Upper lobe of left lung (tissue), 4 donors: ENCODE results near the gene FNDC8.
"Not testable (repeated sequence)": the region's sequence is repeated elsewhere in the genome, so short reads cannot be mapped to it uniquely, and the experiment has no call there.

ENCODE experiments used
- CTCF ChIP-seq, 6 experiments: fragments of 450-650 bp in 4 of 6; fragments of 200-600 bp in 2 of 6; sonication (generic) in 2 of 6; IDR thresholded peaks; one replicate each; pipeline ENCODE4 v1.5.1; 2016 to 2019; ENCODE audit warnings: antibody characterized with exemption in 6 of 6
- POLR2A ChIP-seq, 4 donors: fragments of 450-650 bp; IDR thresholded peaks; one replicate each; pipeline ENCODE4 v1.5.1; 2016 to 2017; ENCODE audit warnings: antibody characterized with exemption in 4 of 4, mild to moderate bottlenecking in 2 of 4

- not testable (repeated sequence) for TF ChIP-seq CTCF, POLR2A (IDR thresholded peaks at IDR 0.05)
Observed at GRCh38 chr17:35110791-35111190, 10.6 kb upstream of the FNDC8 start.
